ENCODE measurements around the gene PTK7.

DNA sequence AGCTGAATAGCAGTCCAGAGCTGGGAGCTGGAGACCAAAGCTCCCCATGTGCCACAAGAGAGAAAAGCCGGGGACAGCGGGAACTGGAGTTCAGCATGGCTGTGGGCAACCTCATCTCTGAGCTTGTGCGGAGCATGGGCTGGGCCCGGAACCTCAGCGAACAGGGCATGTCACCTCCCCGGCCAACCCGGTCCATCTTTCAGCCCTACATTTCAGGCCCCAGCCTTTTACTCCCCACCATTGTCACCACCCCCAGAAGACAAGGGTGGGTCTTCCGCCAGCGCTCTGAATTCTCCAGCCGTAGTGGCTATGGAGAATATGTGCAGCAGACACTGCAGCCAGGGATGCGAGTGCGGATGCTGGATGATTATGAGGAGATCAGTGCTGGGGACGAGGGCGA lies 109.9 kb downstream of the PTK7 start:
- no peak for TF ChIP-seq POLR2A (IDR thresholded peaks at IDR 0.05)
- TF ChIP-seq, protein P1, sequence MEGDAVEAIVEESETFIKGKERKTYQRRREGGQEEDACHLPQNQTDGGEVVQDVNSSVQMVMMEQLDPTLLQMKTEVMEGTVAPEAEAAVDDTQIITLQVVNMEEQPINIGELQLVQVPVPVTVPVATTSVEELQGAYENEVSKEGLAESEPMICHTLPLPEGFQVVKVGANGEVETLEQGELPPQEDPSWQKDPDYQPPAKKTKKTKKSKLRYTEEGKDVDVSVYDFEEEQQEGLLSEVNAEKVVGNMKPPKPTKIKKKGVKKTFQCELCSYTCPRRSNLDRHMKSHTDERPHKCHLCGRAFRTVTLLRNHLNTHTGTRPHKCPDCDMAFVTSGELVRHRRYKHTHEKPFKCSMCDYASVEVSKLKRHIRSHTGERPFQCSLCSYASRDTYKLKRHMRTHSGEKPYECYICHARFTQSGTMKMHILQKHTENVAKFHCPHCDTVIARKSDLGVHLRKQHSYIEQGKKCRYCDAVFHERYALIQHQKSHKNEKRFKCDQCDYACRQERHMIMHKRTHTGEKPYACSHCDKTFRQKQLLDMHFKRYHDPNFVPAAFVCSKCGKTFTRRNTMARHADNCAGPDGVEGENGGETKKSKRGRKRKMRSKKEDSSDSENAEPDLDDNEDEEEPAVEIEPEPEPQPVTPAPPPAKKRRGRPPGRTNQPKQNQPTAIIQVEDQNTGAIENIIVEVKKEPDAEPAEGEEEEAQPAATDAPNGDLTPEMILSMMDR (IDR thresholded peaks at IDR 0.05) = no peak
